Smooth muscle cell (in vitro differentiated cells): ENCODE data around the gene NOC2L. TPM values are rescaled to one million over a fixed set of nuclear protein-coding genes. Genes with fewer than 3 reads are reported as not detected.

ENCODE experiments used
- DNase-seq: peaks from one replicate; lab custom pipeline; 2025; ENCODE audit not compliant: unreplicated experiment; lab: John Stamatoyannopoulos, UW
- H2AFZ ChIP-seq: fragments of 200-600 bp; sonication (generic); 2 replicates; pipeline ENCODE4 v1.6.0; 2016; ENCODE audit warnings: antibody characterized with exemption, low read depth, mild to moderate bottlenecking
- H3F3A ChIP-seq: fragments of 200-600 bp; sonication (generic); 2 replicates; pipeline ENCODE4 v1.6.0; 2017; ENCODE audit warnings: antibody characterized with exemption, low read depth
- H3K27ac ChIP-seq: fragments of 200-600 bp; sonication (generic); 2 replicates; pipeline ENCODE4 v1.5.1; 2016; ENCODE audit warnings: low read depth, mild to moderate bottlenecking
- H3K27me3 ChIP-seq: fragments of 200-600 bp; sonication (generic); 2 replicates; pipeline ENCODE4 v1.6.1; 2016; ENCODE audit warnings: low read depth, mild to moderate bottlenecking
- H3K36me3 ChIP-seq: fragments of 200-600 bp; sonication (generic); 2 replicates; pipeline ENCODE4 v1.5.1; 2016; ENCODE audit warnings: low read depth
- H3K4me1 ChIP-seq: fragments of 200-600 bp; sonication (generic); 2 replicates; pipeline ENCODE4 v1.5.1; 2016; ENCODE audit warnings: low read depth
- H3K4me2 ChIP-seq: fragments of 200-600 bp; sonication (generic); 2 replicates; pipeline ENCODE4 v1.6.0; 2016; ENCODE audit warnings: mild to moderate bottlenecking
- H3K4me3 ChIP-seq: fragments of 200-600 bp; sonication (generic); 2 replicates; pipeline ENCODE4 v1.5.1; 2016; ENCODE audit warnings: mild to moderate bottlenecking
- H3K79me2 ChIP-seq: fragments of 200-600 bp; sonication (generic); 2 replicates; pipeline ENCODE4 v1.6.0; 2016; ENCODE audit warnings: low read depth, mild to moderate bottlenecking
- H3K9ac ChIP-seq: fragments of 200-600 bp; sonication (generic); 2 replicates; pipeline ENCODE4 v1.6.0; 2016; ENCODE audit warnings: low read depth
- H3K9me3 ChIP-seq: fragments of 200-600 bp; sonication (generic); replicated peaks from 2 replicates; pipeline ENCODE4 v1.5.1; 2016; ENCODE audit warnings: low read depth
- H4K20me1 ChIP-seq: fragments of 200-600 bp; sonication (generic); 2 replicates; pipeline ENCODE4 v1.6.0; 2016; ENCODE audit warnings: low read depth
- CTCF ChIP-seq: fragments of 200-600 bp; sonication (generic); IDR thresholded peaks from 2 replicates; pipeline ENCODE4 v1.5.1; 2017; ENCODE audit warnings: borderline replicate concordance, mild to moderate bottlenecking, antibody characterized with exemption; ENCODE audit not compliant: insufficient read depth, poor library complexity, severe bottlenecking
- WGBS: methylation state at CpG from one replicate; pipeline ENCODE4 v1.1.7; 2016; ENCODE audit warnings: low lambda C conversion rate; 5-methylcytosine and 5-hydroxymethylcytosine counted together
- polyA plus RNA-seq: library from polyadenylated mRNA; unstranded; fragments of >200 nt; fragmentation: Nextera tagmentation; extraction: Ambion mirVana; gene quantifications from 2 replicates; pipeline ENCODE4 v1.2.1, GENCODE V29; 2016
- total RNA-seq: library from RNA; depleted of rRNA; stranded (reverse); fragments of >200 nt; gene quantifications from 2 replicates; pipeline ENCODE4 v1.2.3, GENCODE V29; 2014

NOC2L gene
- total and polyA plus RNA-seq, 2 experiments from 2014 or later = 38.9 to 64.0 TPM

GRCh38 chr1:981955-982558 is 23.0 kb upstream of the NOC2L start, which contains the start of gene PERM1:
PERM1 (minus strand) TSS chr1:982093; CDS start chr1:981029, 1,064 bp downstream.
- Histone ChIP-seq H3K4me2 (no peak within 1 kb of the TSS), H3K4me1 (no peaks in the 10 kb centered on the region), H3K9ac (no peak within 1 kb of the TSS), H3K27ac (no peak within 1 kb of the TSS), H3K4me3 (no peak within 1 kb of the TSS), H3K9me3 (no peaks in the 10 kb centered on the region), H3K36me3 (no peaks in the 10 kb centered on the region), H2AFZ (no peak within 1 kb of the TSS), H3F3A (no peaks in the 10 kb centered on the region), H3K27me3 (peaks cover 15% of the 10 kb centered on the region), H3K79me2 (no peaks in the 10 kb centered on the region), H4K20me1 (no peaks in the 10 kb centered on the region)
- TF ChIP-seq CTCF = no peak
- 87% methylated on average over 28 of the region's 28 CpGs for WGBS
- DNase-seq = no peak

GRCh38 chr1:981491-981954 is 22.5 kb upstream of the NOC2L start:
- Histone ChIP-seq H3K4me1 (no peaks in the 10 kb centered on the region), H2AFZ (no peak overlapping the region), H3K27ac (no peak overlapping the region), H4K20me1 (no peaks in the 10 kb centered on the region), H3K79me2 (no peaks in the 10 kb centered on the region), H3K9ac (no peak overlapping the region), H3K27me3 (peaks cover 15% of the 10 kb centered on the region), H3K9me3 (no peaks in the 10 kb centered on the region), H3K36me3 (no peaks in the 10 kb centered on the region), H3K4me3 (no peak overlapping the region), H3K4me2 (no peak overlapping the region), H3F3A (no peaks in the 10 kb centered on the region)
- TF ChIP-seq CTCF = no peak
- DNase-seq = no peak
- WGBS = 88% methylated on average over 21 of the region's 21 CpGs

GRCh38 chr1:980602-981395 is 21.7 kb upstream of the NOC2L start:
- WGBS = 87% methylated on average over 35 of the region's 35 CpGs
- TF ChIP-seq CTCF = no peak

More at GRCh38 chr1:980602-981395, 21.7 kb upstream of the NOC2L start:
- DNase-seq = no peak
- Histone ChIP-seq H3K4me3 (no peak overlapping the region), H3K36me3 (no peaks in the 10 kb centered on the region), H3K9ac (no peak overlapping the region), H3K4me2 (no peak overlapping the region), H3K27ac (no peak overlapping the region), H2AFZ (no peak overlapping the region), H3K79me2 (no peaks in the 10 kb centered on the region), H3K27me3 (peaks cover 15% of the 10 kb centered on the region), H3K9me3 (no peaks in the 10 kb centered on the region), H4K20me1 (no peaks in the 10 kb centered on the region), H3K4me1 (no peaks in the 10 kb centered on the region), H3F3A (no peaks in the 10 kb centered on the region)
